ENCODE data around the gene MYBPC3.

MYBPC3 gene

DNA sequence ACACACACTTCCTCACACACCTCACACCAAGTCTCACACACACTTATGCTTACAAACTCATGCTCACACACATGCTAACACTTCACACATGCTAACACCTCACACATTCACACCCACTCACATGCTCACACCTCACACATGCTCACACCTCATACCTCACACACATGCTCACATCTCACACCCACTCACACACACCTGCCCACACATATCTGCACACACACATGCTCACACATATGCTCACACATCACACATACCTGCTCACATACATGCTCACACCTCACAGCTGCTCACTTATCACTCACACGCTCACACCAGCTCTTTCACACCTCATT lies 4.5 kb upstream of the MYBPC3 start:
- DNase-seq (ENCODE audit: low spot score): no peak

GRCh38 chr11:47356129-47356997 lies 3.9 kb upstream of the MYBPC3 start:
- DNase-seq (ENCODE audit: low spot score): no peak

DNA sequence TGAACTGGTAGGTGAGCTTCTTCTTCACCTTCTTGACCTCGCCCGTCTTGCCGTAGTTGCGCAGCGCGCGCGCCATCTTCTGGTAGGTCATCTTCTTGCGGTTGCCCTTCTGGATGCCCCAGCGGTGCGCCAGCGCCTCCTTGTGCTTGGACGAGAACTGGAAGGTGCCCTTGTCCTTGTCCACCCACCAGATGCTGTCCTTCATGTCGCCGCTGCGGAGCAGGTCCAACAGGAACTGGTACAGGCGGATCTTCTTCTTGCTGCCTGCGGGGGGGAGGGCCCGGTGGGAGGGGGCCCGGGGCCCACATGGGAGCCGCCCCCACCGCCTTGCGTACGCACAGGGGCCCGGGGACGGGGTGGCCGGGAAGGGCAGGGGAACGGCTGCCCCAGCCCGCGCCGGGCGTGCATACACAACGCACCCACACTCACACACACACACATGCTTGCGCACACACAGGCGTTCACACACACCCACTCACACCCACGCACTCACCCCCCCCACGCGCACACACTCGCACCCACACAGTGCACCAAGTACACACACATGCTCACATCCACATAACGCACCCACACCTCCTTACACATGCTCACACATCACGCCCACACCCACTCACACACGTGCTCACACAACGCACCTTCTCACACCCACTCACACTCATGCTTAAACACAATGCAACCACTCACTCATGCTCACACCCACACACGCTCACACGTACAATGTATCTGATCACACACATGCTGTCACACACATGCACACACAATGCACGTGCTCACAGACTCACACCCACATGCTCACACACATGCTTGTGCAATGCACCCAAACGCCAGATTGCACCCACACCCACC lies 3.0 kb upstream of the MYBPC3 start:
- peak; percentile 33 for DNase-seq (ENCODE audit: low spot score)

DNA sequence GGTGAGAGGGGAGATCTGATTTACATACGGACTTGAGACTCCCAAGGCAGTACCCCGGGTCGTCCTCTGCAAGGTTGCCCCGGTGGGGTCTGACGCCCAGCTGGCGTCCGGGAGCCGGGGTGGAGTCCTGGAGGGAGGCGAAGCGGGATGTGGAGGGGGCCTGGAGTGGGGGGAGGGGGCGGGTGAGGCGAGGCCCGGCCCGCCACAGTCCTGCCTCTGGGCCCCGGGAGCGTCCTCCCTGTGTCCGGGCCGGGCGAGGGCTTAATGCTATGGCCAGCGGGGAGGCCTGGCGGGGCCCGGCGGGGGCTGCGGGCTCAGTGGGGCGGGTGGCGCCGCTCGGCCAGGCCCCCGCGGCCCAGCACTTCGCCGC lies 2.4 kb upstream of the MYBPC3 start:
- no peak for DNase-seq (ENCODE audit: low spot score)

GRCh38 chr11:47353978-47354774 lies 1.7 kb upstream of the MYBPC3 start:
- no peak for DNase-seq (ENCODE audit: low spot score)

- no peak for DNase-seq (ENCODE audit: low spot score)
Measured at GRCh38 chr11:47351156-47352126, 1.1 kb downstream of the MYBPC3 start.

DNA sequence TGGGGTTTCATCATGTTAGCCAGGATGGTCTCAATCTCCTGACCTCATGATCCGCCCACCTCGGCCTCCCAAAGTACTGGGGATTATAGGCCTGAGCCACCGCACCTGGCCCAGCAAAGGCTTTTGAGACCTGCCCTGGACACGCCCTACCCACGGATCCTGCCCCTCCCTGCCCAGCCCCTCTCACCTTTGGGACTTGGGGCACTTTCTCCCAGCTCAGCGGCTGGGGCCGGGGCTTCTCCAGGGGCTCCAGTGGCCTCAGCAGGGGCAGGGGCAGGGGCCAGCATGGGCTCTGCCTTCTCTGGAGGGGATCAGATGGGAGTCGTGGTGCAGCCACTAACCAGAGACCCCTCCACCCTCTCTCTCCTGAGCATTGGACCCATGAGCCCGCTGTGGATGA lies 2.2 kb downstream of the MYBPC3 start:
- no peak for DNase-seq (ENCODE audit: low spot score)

GRCh38 chr11:47349521-47350095 lies 2.9 kb downstream of the MYBPC3 start:
- no peak for DNase-seq (ENCODE audit: low spot score)

DNA sequence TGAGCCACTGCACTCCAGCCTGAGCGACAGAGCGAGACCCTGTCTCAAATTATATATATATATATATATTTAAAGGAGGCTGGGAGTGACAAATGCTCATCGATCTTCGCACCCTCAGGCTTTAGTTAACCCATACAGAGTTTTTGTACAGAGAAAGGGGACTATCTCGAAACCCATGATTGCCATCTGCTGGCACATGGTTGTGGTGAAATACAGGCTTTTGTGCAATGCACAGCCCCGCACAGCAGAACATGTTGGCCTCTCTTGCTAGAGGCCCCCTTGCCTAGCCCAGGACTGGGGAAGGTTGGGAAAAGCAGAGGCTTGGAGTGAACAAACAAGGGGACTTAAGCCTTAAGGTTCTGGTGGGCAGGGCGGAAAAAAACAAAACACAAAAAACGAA lies 3.6 kb downstream of the MYBPC3 start:
- DNase-seq (ENCODE audit: low spot score): peak; percentile 24

- no peak for DNase-seq (ENCODE audit: low spot score)
Measured at GRCh38 chr11:47348131-47348802, 4.2 kb downstream of the MYBPC3 start.

DNA sequence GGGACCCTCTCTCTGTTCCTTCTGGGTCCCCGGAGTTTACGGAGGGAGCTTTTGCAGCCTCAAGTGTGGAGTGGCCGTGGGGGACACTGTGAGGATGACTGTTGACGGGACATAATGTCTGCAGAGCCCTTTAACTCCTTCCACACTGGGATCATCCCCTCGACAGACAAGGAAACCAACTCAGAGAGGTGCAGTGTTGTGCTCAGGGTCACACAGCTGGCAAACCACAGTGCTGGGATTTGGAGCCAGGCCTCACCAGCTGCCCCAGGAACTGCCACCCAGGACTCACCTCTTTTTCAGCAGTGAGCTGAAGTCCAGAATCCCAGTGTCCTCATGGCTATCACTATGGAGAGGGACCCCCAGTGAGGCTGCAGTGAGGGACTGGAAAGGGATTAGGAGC lies 5.4 kb downstream of the MYBPC3 start:
- DNase-seq (ENCODE audit: low spot score): no peak

- DNase-seq (ENCODE audit: low spot score): no peak
Measured at GRCh38 chr11:47345890-47346563, 6.5 kb downstream of the MYBPC3 start.

GRCh38 chr11:47342854-47343253 lies 9.6 kb downstream of the MYBPC3 start:
- no peak for DNase-seq (ENCODE audit: low spot score)

DNA sequence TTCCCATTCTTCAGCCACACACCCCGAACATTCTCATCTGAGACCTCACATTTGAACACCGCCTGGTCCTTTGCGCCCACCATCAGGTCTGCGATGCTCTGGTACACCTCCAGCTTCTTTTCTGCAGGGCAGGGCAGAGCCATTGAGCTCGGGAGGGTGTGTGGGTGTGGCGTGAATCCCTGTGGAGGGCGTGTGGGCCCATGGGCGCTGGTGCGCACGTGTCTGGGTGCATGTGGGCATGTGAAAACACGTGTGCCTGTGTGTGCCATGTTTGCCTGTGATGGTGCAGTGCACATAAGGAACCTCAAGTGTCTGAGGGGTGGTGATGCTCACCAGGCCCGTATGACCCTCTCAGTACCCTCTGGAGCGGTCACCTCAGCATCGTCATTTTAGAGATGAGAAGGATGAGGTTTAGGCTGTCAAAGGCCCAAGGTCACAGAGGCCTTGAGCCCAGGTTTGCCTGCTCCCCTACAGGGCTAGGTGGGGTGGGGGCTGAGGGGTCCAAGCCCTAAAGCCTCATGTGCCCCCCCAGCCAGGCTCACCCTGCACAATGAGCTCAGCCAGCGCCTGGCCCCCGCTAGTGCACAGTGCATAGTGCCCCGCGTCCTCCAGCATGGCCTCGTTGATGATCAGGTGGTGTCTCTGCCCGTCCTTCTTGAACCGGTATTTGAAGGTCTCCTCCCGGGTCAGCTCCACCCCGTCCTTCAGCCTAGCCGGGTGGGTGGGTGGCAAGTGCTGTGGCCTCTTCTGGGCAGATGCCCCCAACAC lies 10.3 kb downstream of the MYBPC3 start:
- no peak for DNase-seq (ENCODE audit: low spot score)

DNA sequence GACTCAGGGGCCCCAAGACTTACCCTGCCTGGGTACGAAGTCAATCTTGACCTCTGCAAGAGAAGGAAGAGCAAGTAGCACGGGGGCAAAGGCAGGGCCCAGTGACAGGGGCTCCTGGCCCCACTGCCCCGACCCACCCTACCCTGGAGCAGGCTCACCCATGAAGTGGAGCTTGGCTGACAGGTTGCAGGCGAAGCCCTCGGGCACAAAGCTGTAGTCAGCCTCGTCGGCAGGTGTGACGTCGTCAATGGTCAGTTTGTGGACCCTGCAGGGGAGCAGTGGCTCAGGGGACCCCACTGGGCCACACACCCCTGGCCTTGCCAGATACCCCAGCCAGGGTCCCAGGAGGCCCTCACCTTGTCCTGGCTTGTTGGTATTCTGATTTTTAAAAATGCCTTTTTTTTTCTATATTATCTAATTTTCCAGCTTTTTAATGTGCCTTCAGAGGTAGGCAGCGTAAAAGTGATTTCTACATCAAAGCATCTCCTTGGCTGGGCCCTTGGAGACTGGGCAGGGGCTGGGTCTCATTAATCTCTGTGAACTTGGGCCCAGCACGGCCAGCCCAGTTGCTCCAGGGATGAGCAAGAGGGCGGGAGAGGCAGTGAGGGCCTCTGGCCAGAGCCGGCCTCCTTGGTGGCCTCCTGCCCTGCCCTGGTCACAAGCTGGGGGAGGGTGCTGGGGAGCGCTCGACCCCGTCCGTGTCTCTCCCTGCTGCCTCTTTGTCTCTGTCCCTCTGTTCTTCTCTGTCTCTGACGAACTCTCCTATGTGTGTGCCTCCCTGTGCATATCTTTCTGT lies 11.3 kb downstream of the MYBPC3 start:
- DNase-seq (ENCODE audit: low spot score): no peak

- DNase-seq (ENCODE audit: low spot score): no peak
Measured at GRCh38 chr11:47340010-47340409, 12.5 kb downstream of the MYBPC3 start.

DNA sequence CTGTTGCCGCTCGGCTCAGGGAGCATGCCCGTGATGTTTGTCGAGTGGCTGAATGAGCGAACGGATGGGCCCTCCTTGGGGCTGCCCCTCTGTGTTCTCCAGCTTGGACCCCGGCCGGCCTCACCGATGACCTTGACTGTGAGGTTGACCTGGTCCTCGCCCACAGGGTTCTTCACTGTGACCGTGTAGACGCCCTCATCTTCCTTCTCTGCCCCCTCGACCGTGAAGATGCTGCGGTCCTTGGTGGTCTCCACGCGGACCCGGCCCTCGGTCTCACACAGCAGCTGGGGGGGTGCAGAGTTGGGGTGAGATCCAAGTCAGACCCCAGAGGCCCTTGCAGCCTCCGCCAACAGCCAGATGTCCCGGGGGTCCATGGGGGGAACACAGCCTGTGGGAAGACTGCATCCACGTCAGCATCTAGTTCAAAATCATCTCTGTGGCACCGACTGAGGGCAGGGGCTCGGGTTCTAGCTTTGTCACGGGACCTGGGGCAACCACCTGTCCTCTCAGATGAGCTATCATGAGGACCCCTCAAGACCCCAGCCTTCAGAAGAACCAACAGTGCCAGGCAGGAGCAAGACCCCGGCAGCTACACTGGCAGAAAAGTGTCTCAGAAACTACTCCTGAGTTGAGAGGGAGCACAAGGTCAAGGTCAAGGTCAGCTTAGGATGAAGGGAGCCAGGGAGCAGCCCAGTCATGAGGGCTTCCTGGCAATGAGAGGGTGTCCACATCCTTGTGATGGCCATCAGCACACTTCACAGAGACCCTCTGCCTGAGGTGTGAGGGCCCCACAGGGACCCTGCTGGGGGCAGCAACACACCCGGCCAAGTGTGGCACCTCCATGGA lies 13.9 kb downstream of the MYBPC3 start:
- DNase-seq (ENCODE audit: low spot score): no peak

Data from activated CD4-positive, alpha-beta T cell treated with anti-CD3 and anti-CD28 coated beads, Interleukin-2, Interleukin-4, amounts not matched to agents 100 ng/mL and 50 ng/mL, durations not matched to agents 16 hours and 8 hours (primary cell).